ENCODE results near the gene MC4R.

The MC4R gene

DNA sequence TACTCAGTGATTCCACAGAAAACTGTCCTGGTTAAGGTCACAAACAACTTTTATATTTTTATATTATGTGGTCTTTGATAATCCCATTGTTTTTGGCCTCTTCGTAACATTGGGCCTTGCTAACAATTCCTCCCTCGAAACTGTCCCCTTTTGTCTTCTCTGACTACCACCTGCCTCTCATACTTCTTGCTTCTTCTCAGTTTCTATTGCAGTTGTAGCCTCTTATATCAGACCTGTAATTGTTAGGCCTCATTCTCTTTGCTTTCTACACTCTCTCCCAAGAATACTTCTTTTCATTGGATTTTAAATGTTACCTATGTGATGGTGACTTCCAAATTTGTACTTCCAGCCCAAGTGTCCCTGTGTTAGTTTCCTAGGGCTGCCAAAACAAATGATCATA is 44.7 kb downstream of the MC4R start:
- no peak for DNase-seq (ENCODE audit: low read depth in 2 of 2)

DNA sequence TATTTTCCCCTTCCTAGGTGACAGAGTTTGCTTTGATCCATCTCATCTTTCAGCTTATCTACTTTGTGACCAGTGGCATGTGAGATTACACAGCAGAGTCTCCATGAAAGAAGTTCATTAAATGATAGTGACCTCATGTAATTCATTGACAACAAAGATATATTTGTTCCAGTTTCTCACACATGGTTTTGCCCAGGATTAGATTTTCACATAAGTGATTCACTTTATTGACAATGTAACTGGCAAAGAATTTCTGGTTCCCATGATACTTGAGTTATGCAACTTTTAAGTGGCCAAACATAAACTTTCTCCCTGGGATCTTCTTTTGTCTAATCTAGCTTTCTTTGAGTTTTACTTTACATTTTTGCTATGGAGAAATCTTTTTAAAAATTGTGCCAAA is 50.0 kb downstream of the MC4R start:
- no peak for DNase-seq (ENCODE audit: low read depth in 2 of 2)
